Measurements from ENCODE around the gene SLC35F3. TPM values are rescaled to one million over a fixed set of nuclear protein-coding genes. Genes with fewer than 3 reads are reported as not detected.

SLC35F3 gene
- total and polyA plus RNA-seq, 9 of the 15 experiments (the other 6 are each of a cell fraction or from before 2014, with no cell fraction given) = 0.04 to 0.07 (median 0.04) TPM; not detected in 6

DNA sequence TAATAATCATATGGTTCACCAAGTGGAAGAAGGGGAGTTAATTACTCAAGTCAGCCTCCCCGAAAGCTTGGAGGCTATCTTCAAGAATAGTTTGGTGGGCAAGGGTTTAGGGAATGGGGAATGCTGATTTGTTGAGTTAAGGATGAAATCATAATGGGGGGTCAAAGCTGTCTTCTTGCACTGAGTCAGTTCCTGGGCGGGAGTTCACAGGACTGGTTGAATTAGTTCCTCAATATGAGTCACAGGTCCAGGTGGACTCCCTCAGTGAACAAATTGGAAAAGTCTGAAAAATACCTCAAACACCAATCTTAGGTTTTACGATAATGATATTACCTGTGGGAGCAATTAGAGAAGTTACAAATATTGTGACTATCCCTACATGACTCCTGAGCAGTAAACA is 353.6 kb downstream of the SLC35F3 start:
- in situ Hi-C loops (cut with MboI) (no loop called here), intact Hi-C loops (cut with micrococcal nuclease) (no loop called here)
- H3K27me3 ChIP-seq (ENCODE audit: control insufficient read depth in 2 of 2, insufficient read depth in 2 of 2, low read length in 2 of 2) = peaks cover 7 to 9% of the 10 kb centered on the region in 2 experiments; a peak in 4 of 5 replicates
- no peaks in the 10 kb centered on the region for H3K4me1 ChIP-seq (replicated peaks in 1 of 2; ENCODE audit: control insufficient read depth in 2 of 2, insufficient read depth in 2 of 2, low read length in 2 of 2)
- H3K4me3 ChIP-seq = no peak overlapping the region
- H3K9me1 ChIP-seq (ENCODE audit: control insufficient read depth, insufficient read depth, low read length) = no peaks in the 10 kb centered on the region
- TF ChIP-seq TOE1 (IDR thresholded peaks at IDR 0.05; ENCODE audit: borderline replicate concordance) = no peak
- TF ChIP-seq TOE1 (CRISPR knock-in tag; IDR thresholded peaks at IDR 0.05; ENCODE audit: borderline replicate concordance, low read depth) = no peak
- no peak for TF ChIP-seq LCOR (CRISPR knock-in tag; IDR thresholded peaks at IDR 0.05)
- no peak for TF ChIP-seq NFE2L1 (tag; IDR thresholded peaks at IDR 0.05; ENCODE audit: borderline replicate concordance, low read depth)
- TF ChIP-seq BCOR (IDR thresholded peaks at IDR 0.05) = no peak
- no peak for TF ChIP-seq MECOM (CRISPR knock-in tag; IDR thresholded peaks at IDR 0.05)
- TF ChIP-seq TBP (optimal IDR thresholded peaks at IDR 0.05; ENCODE audit: low read depth, low read length) = no peak
- no peak for TF ChIP-seq ZNF124 (CRISPR knock-in tag; IDR thresholded peaks at IDR 0.05)
- no peak for TF ChIP-seq HNRNPH1 (optimal IDR thresholded peaks at IDR 0.05; ENCODE audit: low read depth, low read length)
- TF ChIP-seq, protein P1, sequence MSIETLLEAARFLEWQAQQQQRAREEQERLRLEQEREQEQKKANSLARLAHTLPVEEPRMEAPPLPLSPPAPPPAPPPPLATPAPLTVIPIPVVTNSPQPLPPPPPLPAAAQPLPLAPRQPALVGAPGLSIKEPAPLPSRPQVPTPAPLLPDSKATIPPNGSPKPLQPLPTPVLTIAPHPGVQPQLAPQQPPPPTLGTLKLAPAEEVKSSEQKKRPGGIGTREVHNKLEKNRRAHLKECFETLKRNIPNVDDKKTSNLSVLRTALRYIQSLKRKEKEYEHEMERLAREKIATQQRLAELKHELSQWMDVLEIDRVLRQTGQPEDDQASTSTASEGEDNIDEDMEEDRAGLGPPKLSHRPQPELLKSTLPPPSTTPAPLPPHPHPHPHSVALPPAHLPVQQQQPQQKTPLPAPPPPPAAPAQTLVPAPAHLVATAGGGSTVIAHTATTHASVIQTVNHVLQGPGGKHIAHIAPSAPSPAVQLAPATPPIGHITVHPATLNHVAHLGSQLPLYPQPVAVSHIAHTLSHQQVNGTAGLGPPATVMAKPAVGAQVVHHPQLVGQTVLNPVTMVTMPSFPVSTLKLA (conservative IDR thresholded peaks at IDR 0.05) = no peak
- TF ChIP-seq, protein P2, sequence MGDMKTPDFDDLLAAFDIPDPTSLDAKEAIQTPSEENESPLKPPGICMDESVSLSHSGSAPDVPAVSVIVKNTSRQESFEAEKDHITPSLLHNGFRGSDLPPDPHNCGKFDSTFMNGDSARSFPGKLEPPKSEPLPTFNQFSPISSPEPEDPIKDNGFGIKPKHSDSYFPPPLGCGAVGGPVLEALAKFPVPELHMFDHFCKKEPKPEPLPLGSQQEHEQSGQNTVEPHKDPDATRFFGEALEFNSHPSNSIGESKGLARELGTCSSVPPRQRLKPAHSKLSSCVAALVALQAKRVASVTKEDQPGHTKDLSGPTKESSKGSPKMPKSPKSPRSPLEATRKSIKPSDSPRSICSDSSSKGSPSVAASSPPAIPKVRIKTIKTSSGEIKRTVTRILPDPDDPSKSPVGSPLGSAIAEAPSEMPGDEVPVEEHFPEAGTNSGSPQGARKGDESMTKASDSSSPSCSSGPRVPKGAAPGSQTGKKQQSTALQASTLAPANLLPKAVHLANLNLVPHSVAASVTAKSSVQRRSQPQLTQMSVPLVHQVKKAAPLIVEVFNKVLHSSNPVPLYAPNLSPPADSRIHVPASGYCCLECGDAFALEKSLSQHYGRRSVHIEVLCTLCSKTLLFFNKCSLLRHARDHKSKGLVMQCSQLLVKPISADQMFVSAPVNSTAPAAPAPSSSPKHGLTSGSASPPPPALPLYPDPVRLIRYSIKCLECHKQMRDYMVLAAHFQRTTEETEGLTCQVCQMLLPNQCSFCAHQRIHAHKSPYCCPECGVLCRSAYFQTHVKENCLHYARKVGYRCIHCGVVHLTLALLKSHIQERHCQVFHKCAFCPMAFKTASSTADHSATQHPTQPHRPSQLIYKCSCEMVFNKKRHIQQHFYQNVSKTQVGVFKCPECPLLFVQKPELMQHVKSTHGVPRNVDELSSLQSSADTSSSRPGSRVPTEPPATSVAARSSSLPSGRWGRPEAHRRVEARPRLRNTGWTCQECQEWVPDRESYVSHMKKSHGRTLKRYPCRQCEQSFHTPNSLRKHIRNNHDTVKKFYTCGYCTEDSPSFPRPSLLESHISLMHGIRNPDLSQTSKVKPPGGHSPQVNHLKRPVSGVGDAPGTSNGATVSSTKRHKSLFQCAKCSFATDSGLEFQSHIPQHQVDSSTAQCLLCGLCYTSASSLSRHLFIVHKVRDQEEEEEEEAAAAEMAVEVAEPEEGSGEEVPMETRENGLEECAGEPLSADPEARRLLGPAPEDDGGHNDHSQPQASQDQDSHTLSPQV (IDR thresholded peaks at IDR 0.05) = no peak
- TF ChIP-seq ATF4 (CRISPR knock-in tag; IDR thresholded peaks at IDR 0.05) = no peak
- ChIA-PET POLR2A (no interaction called here), CTCF (ENCODE audit: low intra/inter-chr PET ratio) (no interaction called here)
- H2AFZ ChIP-seq (ENCODE audit: low read depth, low read length) = no peak overlapping the region
- no peaks in the 10 kb centered on the region for H3K79me2 ChIP-seq (ENCODE audit: control insufficient read depth, insufficient read depth, low read length)
- ATAC-seq = no peak
- H3K9ac ChIP-seq (ENCODE audit: insufficient read depth in 1 of 2, low read depth in 2 of 2, low read length in 2 of 2) = no peak overlapping the region
- no peaks in the 10 kb centered on the region for H4K20me1 ChIP-seq (replicated peaks; ENCODE audit: control insufficient read depth, insufficient read depth, low read length)
- H3K36me3 ChIP-seq (ENCODE audit: control insufficient read depth, insufficient read depth, low read length) = no peaks in the 10 kb centered on the region
- DNase-seq (ENCODE audit: extremely low read depth in 1 of 4, low spot score in 3 of 4) = no peak
- no peak overlapping the region for H3K4me2 ChIP-seq (ENCODE audit: insufficient read depth, low read length)
- WGBS (ENCODE audit: insufficient coverage, low coverage, missing lambda C conversion rate) = 4% methylated on average over 3 of the region's 3 CpGs
- no TSS peak for BruUV-seq (replicated peaks)
- no peak overlapping the region for H3K27ac ChIP-seq (ENCODE audit: extremely low read depth, low read depth, low read length)
- FAIRE-seq = no peak
- H3K9me3 ChIP-seq (replicated peaks; ENCODE audit: control insufficient read depth, insufficient read depth, low read depth, low read length) = no peaks in the 10 kb centered on the region

All from K562 (cell line).